C4-2B (cell line): ENCODE data around the gene NCKAP5.

ENCODE experiments used
- ZFX ChIP-seq: fragments of 450-650 bp; IDR thresholded peaks from 2 replicates; pipeline ENCODE4 v1.6.1; 2017
- TF ChIP-seq, protein P1 (sequence below): fragments of 450-650 bp; conservative IDR thresholded peaks from 2 replicates; pipeline ENCODE4 v1.5.1; 2017; ENCODE audit warnings: mild to moderate bottlenecking

DNA sequence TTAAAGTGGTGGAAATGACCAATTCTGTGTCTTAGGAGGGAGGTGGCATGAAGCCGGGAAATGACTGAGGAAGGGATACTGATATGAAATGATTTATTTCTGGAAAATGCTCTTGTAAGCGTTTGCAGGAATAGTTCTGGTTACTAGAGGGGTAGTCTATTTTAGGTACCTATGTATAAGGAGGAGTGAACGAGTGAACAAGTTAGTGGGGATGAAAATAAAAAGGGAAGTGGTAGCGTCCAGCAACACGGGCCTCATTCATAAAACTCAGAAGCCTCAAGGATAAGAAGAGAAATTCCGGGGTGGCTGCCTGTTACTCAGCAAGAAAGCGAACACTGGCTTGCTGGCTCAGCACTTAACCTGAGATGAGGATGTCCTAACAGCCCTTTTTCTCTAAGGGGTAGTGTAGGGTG lies 303.3 kb downstream of the NCKAP5 start:
- TF ChIP-seq, protein P1, sequence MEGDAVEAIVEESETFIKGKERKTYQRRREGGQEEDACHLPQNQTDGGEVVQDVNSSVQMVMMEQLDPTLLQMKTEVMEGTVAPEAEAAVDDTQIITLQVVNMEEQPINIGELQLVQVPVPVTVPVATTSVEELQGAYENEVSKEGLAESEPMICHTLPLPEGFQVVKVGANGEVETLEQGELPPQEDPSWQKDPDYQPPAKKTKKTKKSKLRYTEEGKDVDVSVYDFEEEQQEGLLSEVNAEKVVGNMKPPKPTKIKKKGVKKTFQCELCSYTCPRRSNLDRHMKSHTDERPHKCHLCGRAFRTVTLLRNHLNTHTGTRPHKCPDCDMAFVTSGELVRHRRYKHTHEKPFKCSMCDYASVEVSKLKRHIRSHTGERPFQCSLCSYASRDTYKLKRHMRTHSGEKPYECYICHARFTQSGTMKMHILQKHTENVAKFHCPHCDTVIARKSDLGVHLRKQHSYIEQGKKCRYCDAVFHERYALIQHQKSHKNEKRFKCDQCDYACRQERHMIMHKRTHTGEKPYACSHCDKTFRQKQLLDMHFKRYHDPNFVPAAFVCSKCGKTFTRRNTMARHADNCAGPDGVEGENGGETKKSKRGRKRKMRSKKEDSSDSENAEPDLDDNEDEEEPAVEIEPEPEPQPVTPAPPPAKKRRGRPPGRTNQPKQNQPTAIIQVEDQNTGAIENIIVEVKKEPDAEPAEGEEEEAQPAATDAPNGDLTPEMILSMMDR = no peak
- TF ChIP-seq ZFX = no peak
